DOHH2 (cell line): ENCODE measurements around the gene PDE4A.

ENCODE experiments used
- H3F3A ChIP-seq: fragments of 200-600 bp; sonication (generic), shearing (Covaris generic); 2 replicates; pipeline ENCODE4 v1.6.0; 2016; ENCODE audit warnings: antibody characterized with exemption, mild to moderate bottlenecking; ENCODE audit not compliant: control insufficient read depth, insufficient read depth
- H3K27ac ChIP-seq: fragments of 200-600 bp; sonication (generic); 2 replicates; pipeline ENCODE4 v1.5.1; 2014; ENCODE audit warnings: low read depth, mild to moderate bottlenecking, low read length, moderate library complexity
- H3K27me3 ChIP-seq: fragments of 200-600 bp; sonication (generic); 2 replicates; pipeline ENCODE4 v1.6.1; 2014; ENCODE audit warnings: mild to moderate bottlenecking, low read length, mixed read lengths; ENCODE audit not compliant: control insufficient read depth
- H3K36me3 ChIP-seq: fragments of 200-600 bp; sonication (generic); 2 replicates; pipeline ENCODE4 v1.6.1; 2014; ENCODE audit warnings: mild to moderate bottlenecking, low read length, moderate library complexity, mixed read lengths; ENCODE audit not compliant: control insufficient read depth
- H3K4me1 ChIP-seq: fragments of 200-600 bp; sonication (generic); 2 replicates; pipeline ENCODE4 v1.6.1; 2014; ENCODE audit warnings: mild to moderate bottlenecking, low read length, mixed read lengths; ENCODE audit not compliant: control insufficient read depth
- H3K4me2 ChIP-seq: fragments of 200-600 bp; sonication (generic); 2 replicates; pipeline ENCODE4 v1.6.0; 2014; ENCODE audit warnings: mild to moderate bottlenecking, low read length, moderate library complexity
- H3K4me3 ChIP-seq: fragments of 200-600 bp; sonication (generic); 2 replicates; pipeline ENCODE4 v1.5.1; 2014; ENCODE audit warnings: mild to moderate bottlenecking, low read length, mixed read lengths
- H3K79me2 ChIP-seq: fragments of 200-600 bp; sonication (generic); 2 replicates; pipeline ENCODE4 v1.6.1; 2014; ENCODE audit warnings: mild to moderate bottlenecking, low read length, mixed read lengths; ENCODE audit not compliant: control insufficient read depth
- H3K9me2 ChIP-seq: fragments of 200-600 bp; sonication (generic); replicated peaks from 2 replicates; pipeline ENCODE4 v1.6.1; 2014; ENCODE audit warnings: mild to moderate bottlenecking, low read length, mixed read lengths; ENCODE audit not compliant: control insufficient read depth
- H3K9me3 ChIP-seq: fragments of 200-600 bp; sonication (generic); 2 replicates; pipeline ENCODE4 v1.6.1; 2014; ENCODE audit warnings: antibody characterized with exemption, low read length, mixed read lengths; ENCODE audit not compliant: control insufficient read depth, insufficient read depth
- H4K20me1 ChIP-seq: fragments of 200-600 bp; sonication (generic); 2 replicates; pipeline ENCODE4 v1.6.0; 2014; ENCODE audit warnings: low read depth, mild to moderate bottlenecking, antibody characterized with exemption, low read length, moderate library complexity; ENCODE audit not compliant: control insufficient read depth, insufficient read depth
- CTCF ChIP-seq: fragments of 200-600 bp; sonication (generic); IDR thresholded peaks from one replicate; pipeline ENCODE4 v1.5.1; 2014; ENCODE audit warnings: antibody characterized with exemption, mild to moderate bottlenecking, low read depth, low read length; ENCODE audit not compliant: poor library complexity, severe bottlenecking
- EZH2phosphoT487 ChIP-seq: fragments of 200-600 bp; sonication (generic); IDR thresholded peaks from 2 replicates; pipeline ENCODE4 v1.6.1; 2017; ENCODE audit warnings: borderline replicate concordance, mild to moderate bottlenecking, antibody characterized with exemption, low read length, moderate library complexity, mixed read lengths

The PDE4A gene

DNA sequence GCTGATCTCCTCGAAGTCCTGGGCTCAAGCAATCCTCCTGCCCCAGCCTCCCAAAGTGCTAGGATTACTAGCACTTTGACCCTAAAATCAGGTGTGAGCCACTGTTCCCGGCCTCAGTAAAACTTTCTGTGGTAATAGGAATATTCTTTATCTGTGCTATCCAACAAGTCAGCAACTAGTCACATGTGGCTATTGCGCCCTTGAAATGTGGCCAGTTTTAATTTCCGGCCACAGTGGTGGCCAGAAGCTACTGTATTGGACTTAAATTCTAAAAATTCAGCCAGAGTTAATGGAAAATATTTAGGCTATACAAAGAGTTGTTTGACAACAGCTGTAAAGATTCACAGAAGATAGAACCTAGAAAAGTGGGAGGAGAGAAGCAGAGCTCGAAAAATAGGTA, 52.9 kb downstream of the PDE4A start:
- Histone ChIP-seq H3K9me3 (no peaks in the 10 kb centered on the region), H3K27me3 (no peaks in the 10 kb centered on the region), H3K27ac (no peak overlapping the region), H3K36me3 (no peaks in the 10 kb centered on the region), H3K9me2 (no peaks in the 10 kb centered on the region), H3K4me3 (no peak overlapping the region), H3K4me2 (no peak overlapping the region), H3K79me2 (no peaks in the 10 kb centered on the region), H4K20me1 (no peaks in the 10 kb centered on the region), H3F3A (peaks cover 4% of the 10 kb centered on the region; the same call in 1 of the 2 replicates), H3K4me1 (no peaks in the 10 kb centered on the region)
- no peak for TF ChIP-seq CTCF
- no peak for TF ChIP-seq EZH2phosphoT487

DNA sequence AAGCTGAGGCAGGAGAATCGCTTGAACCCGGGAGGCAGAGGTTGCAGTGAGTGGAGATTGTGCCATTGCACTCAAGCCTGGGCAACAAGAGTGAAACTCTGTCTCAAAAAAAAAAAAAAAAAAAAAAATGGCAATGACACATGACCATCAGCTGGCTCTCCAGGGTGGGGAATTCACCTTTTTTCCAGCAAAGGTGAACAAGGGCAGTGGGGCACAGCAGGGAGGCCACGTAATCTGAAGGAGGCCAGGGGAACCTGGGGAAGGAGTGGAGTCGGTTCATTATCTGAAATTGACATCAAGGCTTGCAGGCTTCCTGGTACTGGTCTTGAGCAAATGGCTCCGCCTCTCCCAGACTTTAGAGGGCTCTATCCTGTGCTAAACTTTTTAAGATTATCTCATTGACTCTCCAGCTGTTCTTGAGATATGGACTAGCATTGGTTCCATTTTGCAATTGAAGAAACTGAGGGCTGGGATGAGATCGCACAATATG, 54.7 kb downstream of the PDE4A start:
- no peak overlapping the region for H3K27ac ChIP-seq
- H3K9me3 ChIP-seq: no peaks in the 10 kb centered on the region
- no peak overlapping the region for H3K4me2 ChIP-seq
- H3K36me3 ChIP-seq: no peaks in the 10 kb centered on the region
- peaks cover 4% of the 10 kb centered on the region; the same call in 1 of the 2 replicates for H3F3A ChIP-seq
- no peaks in the 10 kb centered on the region for H3K79me2 ChIP-seq
- no peaks in the 10 kb centered on the region for H3K27me3 ChIP-seq
- TF ChIP-seq CTCF: no peak
- no peak overlapping the region for H3K4me3 ChIP-seq
- no peaks in the 10 kb centered on the region for H4K20me1 ChIP-seq
- H3K4me1 ChIP-seq: no peaks in the 10 kb centered on the region
- no peaks in the 10 kb centered on the region for H3K9me2 ChIP-seq

GRCh38 chr19:10478476-10478875, 58.1 kb downstream of the PDE4A start:
- TF ChIP-seq EZH2phosphoT487 (no peak), CTCF (no peak)
- Histone ChIP-seq H3K9me3 (no peaks in the 10 kb centered on the region), H3K79me2 (no peaks in the 10 kb centered on the region), H3K4me2 (no peak overlapping the region), H3K27ac (no peak overlapping the region), H3K27me3 (no peaks in the 10 kb centered on the region), H3F3A (peaks cover 7% of the 10 kb centered on the region; the same call in 1 of the 2 replicates), H3K9me2 (no peaks in the 10 kb centered on the region), H3K4me1 (no peaks in the 10 kb centered on the region), H4K20me1 (no peaks in the 10 kb centered on the region), H3K36me3 (no peaks in the 10 kb centered on the region), H3K4me3 (no peak overlapping the region)
